ENCODE results near the gene PARPBP. TPM values are rescaled to one million over a fixed set of nuclear protein-coding genes. Genes with fewer than 3 reads are reported as not detected.
A peak's percentile ranks its signal among the peaks of the same experiment; 100 is the strongest.

Gene PARPBP
- total and polyA plus RNA-seq, 2 donors (not counting 1 experiment from before 2014, with no cell fraction given), result 1.2 to 5.2 TPM

- H3K27ac Mint-ChIP-seq, result peak overlapping the region; percentile 32
- Histone ChIP-seq H3K79me2 (ENCODE audit: control insufficient read depth, insufficient read depth, low read length) (peaks cover 15% of the 10 kb centered on the region), H3K4me1 (ENCODE audit: control insufficient read depth in 2 of 2, insufficient read depth in 2 of 2, low read length in 2 of 2) (peaks cover 15 to 18% of the 10 kb centered on the region in 2 donors), H3K9me3 (ENCODE audit: control extremely low read depth in 1 of 3, control insufficient read depth in 2 of 3, insufficient read depth in 1 of 3, low read length in 2 of 3) (no peaks in the 10 kb centered on the region), H3K9ac (ENCODE audit: low read length) (no peak overlapping the region), H3K27ac (ENCODE audit: low read length in 2 of 2) (no peak overlapping the region), H3K4me2 (replicated peaks; ENCODE audit: low read depth, low read length, poor library complexity, severe bottlenecking) (peak overlapping the region; percentile 75), H3K27me3 (replicated peaks in 1 of 4; ENCODE audit: control extremely low read depth in 1 of 4, control insufficient read depth in 3 of 4, insufficient read depth in 4 of 4, low read length in 3 of 4) (no peaks in the 10 kb centered on the region), H3K4me3 (ENCODE audit: control extremely low read depth in 1 of 5, extremely low read depth in 1 of 5, insufficient read depth in 1 of 5, low read depth in 2 of 5, low read length in 4 of 5) (peak overlapping the region in 1 of 5 experiments; percentile 82), H3K36me3 (replicated peaks in 1 of 2; ENCODE audit: control extremely low read depth in 1 of 2, control insufficient read depth in 1 of 2, extremely low read depth in 1 of 2, insufficient read depth in 2 of 2, low read length in 1 of 2) (peaks cover 2 to 9% of the 10 kb centered on the region in 2 experiments), H2AFZ (ENCODE audit: insufficient read depth, low read depth, low read length, poor library complexity, severe bottlenecking) (peak overlapping the region; percentile 94), H4K20me1 (ENCODE audit: control insufficient read depth, insufficient read depth, low read length, poor library complexity, severe bottlenecking) (no peaks in the 10 kb centered on the region)
- H3K4me1 Mint-ChIP-seq, result peaks cover 16% of the 10 kb centered on the region
- TF ChIP-seq, protein P1, sequence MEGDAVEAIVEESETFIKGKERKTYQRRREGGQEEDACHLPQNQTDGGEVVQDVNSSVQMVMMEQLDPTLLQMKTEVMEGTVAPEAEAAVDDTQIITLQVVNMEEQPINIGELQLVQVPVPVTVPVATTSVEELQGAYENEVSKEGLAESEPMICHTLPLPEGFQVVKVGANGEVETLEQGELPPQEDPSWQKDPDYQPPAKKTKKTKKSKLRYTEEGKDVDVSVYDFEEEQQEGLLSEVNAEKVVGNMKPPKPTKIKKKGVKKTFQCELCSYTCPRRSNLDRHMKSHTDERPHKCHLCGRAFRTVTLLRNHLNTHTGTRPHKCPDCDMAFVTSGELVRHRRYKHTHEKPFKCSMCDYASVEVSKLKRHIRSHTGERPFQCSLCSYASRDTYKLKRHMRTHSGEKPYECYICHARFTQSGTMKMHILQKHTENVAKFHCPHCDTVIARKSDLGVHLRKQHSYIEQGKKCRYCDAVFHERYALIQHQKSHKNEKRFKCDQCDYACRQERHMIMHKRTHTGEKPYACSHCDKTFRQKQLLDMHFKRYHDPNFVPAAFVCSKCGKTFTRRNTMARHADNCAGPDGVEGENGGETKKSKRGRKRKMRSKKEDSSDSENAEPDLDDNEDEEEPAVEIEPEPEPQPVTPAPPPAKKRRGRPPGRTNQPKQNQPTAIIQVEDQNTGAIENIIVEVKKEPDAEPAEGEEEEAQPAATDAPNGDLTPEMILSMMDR (IDR thresholded peaks at IDR 0.05), result no peak
- TF ChIP-seq EZH2 (IDR thresholded peaks at IDR 0.05; ENCODE audit: borderline replicate concordance, insufficient read depth, low read depth, low read length, poor library complexity, severe bottlenecking), result no peak
- DNase-seq, result peak; percentile 4
- POLR2A ChIA-PET, result no interaction called here
- H3K27me3 Mint-ChIP-seq, result no peaks in the 10 kb centered on the region
- intact Hi-C loops (cut with micrococcal nuclease), result loop anchor here (5.0 kb wide), 1 partner anchor 1917 kb away; the partner anchor contains the start of gene ACTR6
- H3K4me3 Mint-ChIP-seq, result peak overlapping the region; percentile 59
- CTCF ChIA-PET, result no interaction called here
- H3K9me3 Mint-ChIP-seq (ENCODE audit: insufficient read depth), result no peaks in the 10 kb centered on the region
- WGBS (ENCODE audit: insufficient coverage), result no CpG with 5 or more reads among the region's 2 CpGs
- no peak for ATAC-seq (ENCODE audit: low read depth)
Observed at GRCh38 chr12:102118874-102119273, 1.1 kb upstream of the PARPBP start.

DNA sequence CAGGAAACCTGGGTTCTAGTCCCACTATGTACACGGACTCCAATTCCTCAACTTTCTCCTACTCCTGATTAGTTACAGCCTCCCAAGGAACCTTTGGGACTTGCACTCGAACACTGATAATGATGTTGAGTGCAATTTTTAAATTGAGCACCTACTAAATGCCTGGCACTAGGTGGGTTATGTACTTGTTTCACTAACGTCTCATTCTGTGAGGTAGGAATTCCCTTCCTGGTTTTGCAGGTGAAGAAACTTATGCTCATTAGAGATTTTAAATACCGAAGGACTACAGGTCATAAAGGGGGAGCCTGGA, 536 bp downstream of the PARPBP start:
- Histone ChIP-seq H3K4me2 (replicated peaks; ENCODE audit: low read depth, low read length, poor library complexity, severe bottlenecking) (peak overlapping the region; percentile 75), H3K79me2 (ENCODE audit: control insufficient read depth, insufficient read depth, low read length) (peaks cover 15% of the 10 kb centered on the region), H2AFZ (ENCODE audit: insufficient read depth, low read depth, low read length, poor library complexity, severe bottlenecking) (peak overlapping the region; percentile 94), H3K4me3 (ENCODE audit: control extremely low read depth in 1 of 5, extremely low read depth in 1 of 5, insufficient read depth in 1 of 5, low read depth in 2 of 5, low read length in 4 of 5) (peak overlapping the region; percentile 82 to 90 (median 84)), H3K27me3 (replicated peaks in 1 of 4; ENCODE audit: control extremely low read depth in 1 of 4, control insufficient read depth in 3 of 4, insufficient read depth in 4 of 4, low read length in 3 of 4) (no peaks in the 10 kb centered on the region), H3K4me1 (ENCODE audit: control insufficient read depth in 2 of 2, insufficient read depth in 2 of 2, low read length in 2 of 2) (peaks cover 15 to 18% of the 10 kb centered on the region in 2 donors), H3K27ac (ENCODE audit: low read length in 2 of 2) (peak overlapping the region; percentile 26 to 88), H4K20me1 (ENCODE audit: control insufficient read depth, insufficient read depth, low read length, poor library complexity, severe bottlenecking) (no peaks in the 10 kb centered on the region), H3K36me3 (replicated peaks in 1 of 2; ENCODE audit: control extremely low read depth in 1 of 2, control insufficient read depth in 1 of 2, extremely low read depth in 1 of 2, insufficient read depth in 2 of 2, low read length in 1 of 2) (peaks cover 0 to under 1% of the 10 kb centered on the region in 2 experiments), H3K9ac (ENCODE audit: low read length) (peak overlapping the region; percentile 70), H3K9me3 (ENCODE audit: control extremely low read depth in 1 of 3, control insufficient read depth in 2 of 3, insufficient read depth in 1 of 3, low read length in 2 of 3) (no peaks in the 10 kb centered on the region)
- no peaks in the 10 kb centered on the region for H3K27me3 Mint-ChIP-seq
- intact Hi-C loops (cut with micrococcal nuclease), result loop anchor here (1.0 to 5.0 kb wide), 6 partner anchors 58 to 348 kb away; no protein-coding TSS in a partner anchor
- peak overlapping the region; percentile 89 for H3K4me3 Mint-ChIP-seq
- no peaks in the 10 kb centered on the region for H3K9me3 Mint-ChIP-seq (ENCODE audit: insufficient read depth)
- no peak for ATAC-seq (ENCODE audit: low read depth)
- H3K27ac Mint-ChIP-seq, result peak overlapping the region; percentile 91
- peaks cover 16% of the 10 kb centered on the region for H3K4me1 Mint-ChIP-seq
- no peak for DNase-seq
- ChIA-PET POLR2A (no interaction called here), CTCF (no interaction called here)
- no peak for TF ChIP-seq EZH2 (IDR thresholded peaks at IDR 0.05; ENCODE audit: borderline replicate concordance, insufficient read depth, low read depth, low read length, poor library complexity, severe bottlenecking)
- TF ChIP-seq, protein P1 (IDR thresholded peaks at IDR 0.05), result no peak
- no CpG with 5 or more reads among the region's 4 CpGs for WGBS (ENCODE audit: insufficient coverage)

Measured in B cell (primary cell).